ENCODE measurements around the gene PLIN5.
"Not testable (repeated sequence)": the region's sequence is repeated elsewhere in the genome, so short reads cannot be mapped to it uniquely, and the experiment has no call there.

PLIN5 gene

DNA sequence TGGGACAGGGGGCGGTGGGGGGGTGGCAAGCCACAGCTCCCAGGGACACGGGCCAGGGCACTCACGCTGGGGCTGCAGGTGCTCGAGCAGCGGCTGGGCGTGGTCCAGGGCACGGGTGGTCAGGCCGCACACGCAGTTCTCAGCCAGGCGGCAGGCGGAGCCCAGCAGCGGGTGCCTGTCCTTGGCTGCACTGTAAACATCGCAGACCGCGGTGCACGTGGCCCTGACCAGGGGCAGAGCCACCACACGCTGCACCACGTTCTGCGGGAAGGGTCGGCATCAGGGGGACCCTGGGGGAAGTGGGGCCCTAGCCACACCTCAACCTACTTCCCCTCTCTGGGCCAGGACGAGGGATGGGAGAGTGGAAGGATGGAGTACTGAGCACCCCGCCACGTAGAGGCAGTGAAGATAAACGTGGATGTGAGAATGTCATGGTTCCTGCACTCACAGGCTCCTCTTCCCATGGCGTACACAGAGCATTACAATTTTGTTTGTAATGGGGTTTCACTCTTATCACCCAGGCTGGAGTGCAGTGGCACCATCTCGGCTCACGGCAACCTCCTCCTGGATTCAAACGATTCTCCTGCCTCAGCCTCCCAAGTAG, 3.4 kb downstream of the PLIN5 start:
- TF ChIP-seq, protein P1, sequence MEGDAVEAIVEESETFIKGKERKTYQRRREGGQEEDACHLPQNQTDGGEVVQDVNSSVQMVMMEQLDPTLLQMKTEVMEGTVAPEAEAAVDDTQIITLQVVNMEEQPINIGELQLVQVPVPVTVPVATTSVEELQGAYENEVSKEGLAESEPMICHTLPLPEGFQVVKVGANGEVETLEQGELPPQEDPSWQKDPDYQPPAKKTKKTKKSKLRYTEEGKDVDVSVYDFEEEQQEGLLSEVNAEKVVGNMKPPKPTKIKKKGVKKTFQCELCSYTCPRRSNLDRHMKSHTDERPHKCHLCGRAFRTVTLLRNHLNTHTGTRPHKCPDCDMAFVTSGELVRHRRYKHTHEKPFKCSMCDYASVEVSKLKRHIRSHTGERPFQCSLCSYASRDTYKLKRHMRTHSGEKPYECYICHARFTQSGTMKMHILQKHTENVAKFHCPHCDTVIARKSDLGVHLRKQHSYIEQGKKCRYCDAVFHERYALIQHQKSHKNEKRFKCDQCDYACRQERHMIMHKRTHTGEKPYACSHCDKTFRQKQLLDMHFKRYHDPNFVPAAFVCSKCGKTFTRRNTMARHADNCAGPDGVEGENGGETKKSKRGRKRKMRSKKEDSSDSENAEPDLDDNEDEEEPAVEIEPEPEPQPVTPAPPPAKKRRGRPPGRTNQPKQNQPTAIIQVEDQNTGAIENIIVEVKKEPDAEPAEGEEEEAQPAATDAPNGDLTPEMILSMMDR (conservative IDR thresholded peaks at IDR 0.05; ENCODE audit: low read depth, low read length) = no peak
- Histone ChIP-seq H3K4me1 (ENCODE audit: low read depth, poor library complexity, severe bottlenecking) (no peaks in the 10 kb centered on the region), H3K36me3 (ENCODE audit: insufficient read depth) (no peaks in the 10 kb centered on the region), H3K79me2 (ENCODE audit: insufficient read depth, low read depth) (no peaks in the 10 kb centered on the region), H4K20me1 (ENCODE audit: insufficient read depth) (no peaks in the 10 kb centered on the region), H3K27me3 (ENCODE audit: insufficient read depth, low read depth) (peaks cover 82% of the 10 kb centered on the region), H3K4me2 (no peak overlapping the region), H3K27ac (no peak overlapping the region), H2AFZ (ENCODE audit: low read depth) (no peak overlapping the region), H3K9ac (no peak overlapping the region), H3K4me3 (IDR thresholded peaks at IDR 0.05; ENCODE audit: insufficient read depth, low read depth, low read length) (no peak overlapping the region)

DNA sequence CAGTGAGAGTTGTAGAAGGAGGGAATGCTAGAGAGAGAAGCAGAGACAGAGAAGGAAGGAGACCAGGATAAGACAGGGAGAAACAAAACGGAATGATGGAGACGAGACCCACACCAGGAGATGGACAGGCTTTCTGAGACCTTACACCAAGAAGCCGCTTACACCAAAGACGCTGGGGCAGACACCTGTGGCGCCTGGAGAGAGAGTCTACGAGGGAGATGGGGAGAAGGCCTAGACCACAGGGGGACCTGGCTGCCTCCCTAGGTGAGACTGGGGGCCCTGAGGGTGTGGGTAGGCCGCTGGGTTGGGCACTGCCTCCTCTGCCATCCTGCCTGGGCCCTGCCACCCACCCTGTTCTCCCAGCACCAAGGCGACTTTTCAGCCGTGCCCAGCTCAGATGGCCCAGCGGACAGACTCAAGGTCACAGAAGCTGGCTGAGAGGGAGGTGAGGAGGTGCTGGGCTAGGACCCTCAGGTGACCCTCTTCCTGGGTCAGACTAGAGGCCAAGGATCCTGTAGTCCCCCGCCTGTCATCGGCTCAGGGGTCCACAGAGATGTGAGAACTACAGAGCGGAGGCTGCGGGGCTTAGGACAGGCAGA, 5.0 kb downstream of the PLIN5 start:
- Histone ChIP-seq H3K27me3 (ENCODE audit: insufficient read depth, low read depth) (peaks cover 79% of the 10 kb centered on the region), H2AFZ (ENCODE audit: low read depth) (no peak overlapping the region), H3K79me2 (ENCODE audit: insufficient read depth, low read depth) (no peaks in the 10 kb centered on the region), H4K20me1 (ENCODE audit: insufficient read depth) (no peaks in the 10 kb centered on the region), H3K4me3 (IDR thresholded peaks at IDR 0.05; ENCODE audit: insufficient read depth, low read depth, low read length) (no peak overlapping the region), H3K27ac (no peak overlapping the region), H3K9ac (no peak overlapping the region), H3K4me2 (no peak overlapping the region), H3K36me3 (ENCODE audit: insufficient read depth) (no peaks in the 10 kb centered on the region), H3K4me1 (ENCODE audit: low read depth, poor library complexity, severe bottlenecking) (no peaks in the 10 kb centered on the region)
- TF ChIP-seq, protein P1 (conservative IDR thresholded peaks at IDR 0.05; ENCODE audit: low read depth, low read length) = no peak

DNA sequence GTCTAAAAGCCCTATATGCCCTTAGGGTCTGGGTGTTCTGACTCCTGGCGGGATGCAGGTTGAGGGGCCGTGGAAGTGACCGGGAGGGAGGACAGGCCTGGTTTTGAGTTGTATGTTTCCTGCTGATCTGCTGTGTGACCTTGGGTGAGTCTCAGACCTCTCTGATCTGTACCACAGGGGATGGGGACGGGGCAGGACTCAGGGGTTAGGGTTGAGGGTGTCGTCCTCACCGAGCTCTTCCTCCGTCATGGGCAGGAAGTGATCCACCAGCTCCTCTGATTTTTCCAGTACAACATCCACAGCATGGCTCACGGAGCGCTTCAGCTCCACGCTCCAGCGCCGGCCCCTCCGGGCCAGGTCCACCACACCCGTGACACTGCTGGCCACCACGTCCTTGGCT, 6.2 kb downstream of the PLIN5 start:
- H3K27me3 ChIP-seq (ENCODE audit: insufficient read depth, low read depth) = peaks cover 67% of the 10 kb centered on the region
- TF ChIP-seq, protein P1 (conservative IDR thresholded peaks at IDR 0.05; ENCODE audit: low read depth, low read length) = no peak
- no peaks in the 10 kb centered on the region for H3K36me3 ChIP-seq (ENCODE audit: insufficient read depth)
- H2AFZ ChIP-seq (ENCODE audit: low read depth) = no peak overlapping the region
- no peak overlapping the region for H3K27ac ChIP-seq
- no peaks in the 10 kb centered on the region for H4K20me1 ChIP-seq (ENCODE audit: insufficient read depth)
- no peaks in the 10 kb centered on the region for H3K4me1 ChIP-seq (ENCODE audit: low read depth, poor library complexity, severe bottlenecking)
- H3K4me3 ChIP-seq (IDR thresholded peaks at IDR 0.05; ENCODE audit: insufficient read depth, low read depth, low read length) = no peak overlapping the region
- no peak overlapping the region for H3K4me2 ChIP-seq
- no peaks in the 10 kb centered on the region for H3K79me2 ChIP-seq (ENCODE audit: insufficient read depth, low read depth)
- no peak overlapping the region for H3K9ac ChIP-seq

DNA sequence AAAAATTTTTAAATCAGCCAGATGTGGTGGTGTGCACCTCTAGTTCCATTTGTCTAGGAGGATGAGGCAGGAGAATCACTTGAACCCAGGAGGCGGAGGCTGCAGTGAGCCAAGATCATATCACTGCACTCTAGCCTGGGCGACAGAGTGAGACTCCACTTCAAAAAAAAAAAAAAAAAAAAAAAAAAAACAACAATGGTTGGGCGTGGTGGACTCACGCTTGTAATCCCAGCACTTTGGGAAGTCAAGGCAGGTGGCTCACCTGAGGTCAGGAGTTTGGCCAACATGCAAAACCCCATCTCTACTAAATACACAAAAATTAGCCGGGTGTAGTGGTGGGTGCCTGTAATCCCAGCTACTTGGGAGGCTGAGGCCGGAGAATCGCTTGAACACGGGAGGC, 7.6 kb downstream of the PLIN5 start:
- peaks cover 59% of the 10 kb centered on the region; the same call in 1 of the 2 replicates for H3K27me3 ChIP-seq (ENCODE audit: insufficient read depth, low read depth)
- H3K9ac ChIP-seq; H3K27ac ChIP-seq; H3K4me3 ChIP-seq (IDR thresholded peaks at IDR 0.05; ENCODE audit: insufficient read depth, low read depth, low read length); H2AFZ ChIP-seq (ENCODE audit: low read depth); H3K79me2 ChIP-seq (ENCODE audit: insufficient read depth, low read depth); H3K36me3 ChIP-seq (ENCODE audit: insufficient read depth); H4K20me1 ChIP-seq (ENCODE audit: insufficient read depth); H3K4me2 ChIP-seq; H3K4me1 ChIP-seq (ENCODE audit: low read depth, poor library complexity, severe bottlenecking): not testable (repeated sequence)

DNA sequence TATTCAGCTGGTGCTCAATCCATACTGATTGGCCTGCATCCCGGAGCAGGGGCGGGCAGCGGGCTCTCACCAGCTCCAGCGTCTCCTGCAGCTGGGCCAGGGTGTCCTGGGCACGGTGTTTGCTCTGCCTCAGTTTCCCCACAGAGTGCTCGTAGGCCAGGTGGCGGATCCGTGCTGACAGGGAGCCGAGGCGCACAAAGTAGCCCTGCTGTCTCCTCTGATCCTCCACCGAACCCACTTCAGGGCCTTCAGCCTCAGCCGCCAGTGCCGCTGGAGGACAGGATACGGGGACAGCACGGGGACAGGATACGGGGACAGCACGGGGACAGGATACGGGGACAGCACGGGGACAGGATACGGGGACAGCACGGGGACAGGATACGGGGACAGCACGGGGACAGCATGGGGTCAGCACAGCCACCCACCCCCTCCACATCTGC, 9.4 kb downstream of the PLIN5 start:
- no peak overlapping the region for H3K27ac ChIP-seq
- no peak overlapping the region for H3K4me2 ChIP-seq
- H3K27me3 ChIP-seq (ENCODE audit: insufficient read depth, low read depth) = peaks cover 60% of the 10 kb centered on the region
- no peak overlapping the region for H3K4me3 ChIP-seq (IDR thresholded peaks at IDR 0.05; ENCODE audit: insufficient read depth, low read depth, low read length)
- H3K79me2 ChIP-seq (ENCODE audit: insufficient read depth, low read depth) = no peaks in the 10 kb centered on the region
- no peaks in the 10 kb centered on the region for H3K36me3 ChIP-seq (ENCODE audit: insufficient read depth)
- H3K9ac ChIP-seq = no peak overlapping the region
- TF ChIP-seq, protein P1 (conservative IDR thresholded peaks at IDR 0.05; ENCODE audit: low read depth, low read length) = no peak
- H4K20me1 ChIP-seq (ENCODE audit: insufficient read depth) = no peaks in the 10 kb centered on the region
- H2AFZ ChIP-seq (ENCODE audit: low read depth) = no peak overlapping the region
- H3K4me1 ChIP-seq (ENCODE audit: low read depth, poor library complexity, severe bottlenecking) = no peaks in the 10 kb centered on the region
